MM.1S (cell line): Measurements from ENCODE around the gene COLEC12.

Experiments used
- DNase-seq: peaks from one replicate; pipeline ENCODE4 v3.0.0-alpha.2; 2015
- H2AFZ ChIP-seq: fragments of 300-600 bp; sonication (generic); 2 replicates; pipeline ENCODE4 v1.6.0; 2016; ENCODE audit warnings: antibody characterized with exemption, low read length
- H3F3A ChIP-seq: fragments of 300-600 bp; sonication (generic); 2 replicates; pipeline ENCODE4 v1.6.1; 2016; ENCODE audit warnings: mild to moderate bottlenecking, antibody characterized with exemption, low read length, moderate library complexity, mixed read lengths; ENCODE audit not compliant: insufficient read depth
- H3K27ac ChIP-seq: fragments of 300-600 bp; sonication (generic); 2 replicates; pipeline ENCODE4 v1.5.1; 2016; ENCODE audit warnings: mild to moderate bottlenecking, low read length
- H3K27me3 ChIP-seq: fragments of 300-600 bp; sonication (generic); replicated peaks from 2 replicates; pipeline ENCODE4 v1.6.0; 2016; ENCODE audit warnings: low read length; ENCODE audit not compliant: insufficient read depth
- H3K36me3 ChIP-seq: fragments of 300-600 bp; sonication (generic); replicated peaks from 2 replicates; pipeline ENCODE4 v1.6.1; 2016; ENCODE audit warnings: mild to moderate bottlenecking, low read length, mixed read lengths; ENCODE audit not compliant: insufficient read depth
- H3K4me1 ChIP-seq: fragments of 300-600 bp; sonication (generic); 2 replicates; pipeline ENCODE4 v1.6.1; 2016; ENCODE audit warnings: low read length, mixed read lengths
- H3K4me2 ChIP-seq: fragments of 300-600 bp; sonication (generic); 2 replicates; pipeline ENCODE4 v1.6.0; 2016; ENCODE audit warnings: low read depth, low read length
- H3K4me3 ChIP-seq: fragments of 300-600 bp; sonication (generic); 2 replicates; pipeline ENCODE4 v1.5.1; 2016; ENCODE audit warnings: low read length, mixed read lengths
- H3K79me2 ChIP-seq: fragments of 300-600 bp; sonication (generic); 2 replicates; pipeline ENCODE4 v1.6.1; 2016; ENCODE audit warnings: mixed run types, low read length, mixed read lengths
- H3K9ac ChIP-seq: fragments of 300-600 bp; sonication (generic); 2 replicates; pipeline ENCODE4 v1.6.1; 2016; ENCODE audit warnings: low read length, mixed read lengths
- H3K9me2 ChIP-seq: fragments of 300-600 bp; sonication (generic); replicated peaks from 2 replicates; pipeline ENCODE4 v1.6.1; 2016; ENCODE audit warnings: mild to moderate bottlenecking, low read length, mixed read lengths; ENCODE audit not compliant: insufficient read depth
- H3K9me3 ChIP-seq: fragments of 300-600 bp; sonication (generic); replicated peaks from 2 replicates; pipeline ENCODE4 v1.6.1; 2016; ENCODE audit warnings: mild to moderate bottlenecking, low read length, mixed read lengths; ENCODE audit not compliant: insufficient read depth
- H4K20me1 ChIP-seq: fragments of 300-600 bp; sonication (generic); 2 replicates; pipeline ENCODE4 v1.6.1; 2016; ENCODE audit warnings: mild to moderate bottlenecking, low read length, moderate library complexity, mixed read lengths; ENCODE audit not compliant: insufficient read depth
- CTCF ChIP-seq: fragments of 300-600 bp; sonication (generic); IDR thresholded peaks from 2 replicates; pipeline ENCODE4 v1.5.1; 2016; ENCODE audit warnings: antibody characterized with exemption, low read length, mixed read lengths
- EZH2 ChIP-seq: fragments of 300-600 bp; sonication (generic); optimal IDR thresholded peaks from 2 replicates; pipeline ENCODE3; 2017; ENCODE audit warnings: low read depth, mild to moderate bottlenecking, antibody characterized with exemption, low read length, mixed read lengths
- EZH2phosphoT487 ChIP-seq: fragments of 300-600 bp; sonication (generic); IDR thresholded peaks from 2 replicates; pipeline ENCODE4 v1.6.1; 2018; ENCODE audit warnings: antibody characterized with exemption, low read length

The COLEC12 gene

GRCh38 chr18:384897-385296 lies 115.6 kb downstream of the COLEC12 start:
- 0 out of 2 replicates have a peak, but pooled peaks cover 3% of the 10 kb centered on the region for H3F3A ChIP-seq
- H3K27me3 ChIP-seq, result no peaks in the 10 kb centered on the region
- H3K36me3 ChIP-seq, result no peaks in the 10 kb centered on the region
- H3K79me2 ChIP-seq, result no peaks in the 10 kb centered on the region
- no peak overlapping the region for H3K4me2 ChIP-seq
- no peaks in the 10 kb centered on the region; the same call in 1 of the 2 replicates for H3K4me1 ChIP-seq
- no peaks in the 10 kb centered on the region for H3K9me3 ChIP-seq
- DNase-seq, result no peak
- no peak overlapping the region for H2AFZ ChIP-seq
- no peak overlapping the region for H3K27ac ChIP-seq
- no peak overlapping the region for H3K4me3 ChIP-seq
- no peak for TF ChIP-seq CTCF
- no peak for TF ChIP-seq EZH2phosphoT487
- no peak for TF ChIP-seq EZH2
- H3K9ac ChIP-seq, result no peak overlapping the region
- no peaks in the 10 kb centered on the region for H3K9me2 ChIP-seq
- H4K20me1 ChIP-seq, result no peaks in the 10 kb centered on the region

GRCh38 chr18:383135-383534 lies 117.4 kb downstream of the COLEC12 start:
- H3K9me3 ChIP-seq, result no peaks in the 10 kb centered on the region
- H3K9me2 ChIP-seq, result no peaks in the 10 kb centered on the region
- no peak overlapping the region for H3K9ac ChIP-seq
- no peak overlapping the region for H3K27ac ChIP-seq
- no peaks in the 10 kb centered on the region for H3K79me2 ChIP-seq
- no peaks in the 10 kb centered on the region for H3F3A ChIP-seq
- no peak overlapping the region for H3K4me3 ChIP-seq
- H3K4me2 ChIP-seq, result no peak overlapping the region
- no peaks in the 10 kb centered on the region for H3K27me3 ChIP-seq
- no peaks in the 10 kb centered on the region for H4K20me1 ChIP-seq
- DNase-seq, result no peak
- no peaks in the 10 kb centered on the region for H3K4me1 ChIP-seq
- H3K36me3 ChIP-seq, result no peaks in the 10 kb centered on the region
- no peak overlapping the region for H2AFZ ChIP-seq
- no peak for TF ChIP-seq EZH2
- TF ChIP-seq EZH2phosphoT487, result no peak
- no peak for TF ChIP-seq CTCF

GRCh38 chr18:382423-382984 lies 118.0 kb downstream of the COLEC12 start:
- Histone ChIP-seq H3K79me2 (no peaks in the 10 kb centered on the region), H3F3A (no peaks in the 10 kb centered on the region), H3K27me3 (no peaks in the 10 kb centered on the region), H3K9me2 (no peaks in the 10 kb centered on the region), H3K36me3 (no peaks in the 10 kb centered on the region), H4K20me1 (no peaks in the 10 kb centered on the region), H3K9ac (no peak overlapping the region), H3K4me3 (no peak overlapping the region), H2AFZ (no peak overlapping the region), H3K27ac (no peak overlapping the region), H3K9me3 (no peaks in the 10 kb centered on the region), H3K4me1 (no peaks in the 10 kb centered on the region), H3K4me2 (no peak overlapping the region)
- TF ChIP-seq CTCF (no peak), EZH2 (no peak), EZH2phosphoT487 (no peak)
- DNase-seq, result no peak
